Kidney epithelial cell (primary cell): ENCODE data around the gene SV2C. TPM values are rescaled to one million over a fixed set of nuclear protein-coding genes. Genes with fewer than 3 reads are reported as not detected.

Source experiments
- DNase-seq: peaks from one replicate; pipeline ENCODE4 v3.0.0-alpha.2; 2010; ENCODE audit warnings: low read depth
- H3K27me3 ChIP-seq: 2 replicates; pipeline ENCODE4 v1.6.0; 2011; ENCODE audit warnings: low read length; ENCODE audit not compliant: control insufficient read depth, insufficient read depth
- H3K36me3 ChIP-seq: 2 replicates; pipeline ENCODE4 v1.5.1; 2011; ENCODE audit warnings: low read length; ENCODE audit not compliant: control insufficient read depth, insufficient read depth
- H3K4me3 ChIP-seq: 2 replicates; pipeline ENCODE4 v1.5.1; 2011; ENCODE audit warnings: low read depth, mild to moderate bottlenecking, control low read depth, low read length
- total RNA-seq: library from RNA; depleted of rRNA; stranded (reverse); fragments of >200 nt; gene quantifications from 2 replicates; pipeline ENCODE4 v1.2.3, GENCODE V29; 2015
- TF ChIP-seq, protein P1 (sequence below): IDR thresholded peaks from 2 replicates; pipeline ENCODE4 v1.5.1; 2011; ENCODE audit warnings: mild to moderate bottlenecking, moderate library complexity, low read length, control low read depth, inconsistent platforms; ENCODE audit not compliant: insufficient read depth, poor library complexity, severe bottlenecking

The SV2C gene
- total RNA-seq, 1 donor from 2014 or later, result 0.04 TPM

DNA sequence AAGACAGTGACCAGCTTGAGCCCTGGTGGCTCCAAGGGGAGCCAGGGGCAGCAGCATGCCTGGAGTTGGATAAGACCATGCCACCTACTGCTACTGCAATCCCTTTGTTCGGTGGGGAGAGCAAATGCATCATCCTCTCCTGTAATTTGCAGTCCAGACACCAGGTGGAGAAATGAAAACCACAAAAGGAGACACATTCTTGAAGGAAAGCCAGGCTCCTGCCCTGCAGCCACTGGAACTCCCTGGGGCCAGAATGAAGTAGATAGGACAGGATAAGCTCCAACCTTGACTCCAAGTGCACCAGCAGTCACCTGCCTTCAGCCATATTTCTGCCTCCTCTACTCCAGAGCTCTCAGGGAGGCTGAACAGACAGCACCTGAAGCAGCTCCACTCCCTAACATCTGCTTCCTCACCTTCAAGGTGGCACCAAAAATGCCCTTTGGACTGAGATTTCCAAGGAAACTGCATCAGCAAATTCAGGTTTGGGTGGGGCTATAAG lies 254.8 kb downstream of the SV2C start:
- Histone ChIP-seq H3K27me3 (no peaks in the 10 kb centered on the region), H3K36me3 (no peaks in the 10 kb centered on the region), H3K4me3 (no peak overlapping the region)
- TF ChIP-seq, protein P1, sequence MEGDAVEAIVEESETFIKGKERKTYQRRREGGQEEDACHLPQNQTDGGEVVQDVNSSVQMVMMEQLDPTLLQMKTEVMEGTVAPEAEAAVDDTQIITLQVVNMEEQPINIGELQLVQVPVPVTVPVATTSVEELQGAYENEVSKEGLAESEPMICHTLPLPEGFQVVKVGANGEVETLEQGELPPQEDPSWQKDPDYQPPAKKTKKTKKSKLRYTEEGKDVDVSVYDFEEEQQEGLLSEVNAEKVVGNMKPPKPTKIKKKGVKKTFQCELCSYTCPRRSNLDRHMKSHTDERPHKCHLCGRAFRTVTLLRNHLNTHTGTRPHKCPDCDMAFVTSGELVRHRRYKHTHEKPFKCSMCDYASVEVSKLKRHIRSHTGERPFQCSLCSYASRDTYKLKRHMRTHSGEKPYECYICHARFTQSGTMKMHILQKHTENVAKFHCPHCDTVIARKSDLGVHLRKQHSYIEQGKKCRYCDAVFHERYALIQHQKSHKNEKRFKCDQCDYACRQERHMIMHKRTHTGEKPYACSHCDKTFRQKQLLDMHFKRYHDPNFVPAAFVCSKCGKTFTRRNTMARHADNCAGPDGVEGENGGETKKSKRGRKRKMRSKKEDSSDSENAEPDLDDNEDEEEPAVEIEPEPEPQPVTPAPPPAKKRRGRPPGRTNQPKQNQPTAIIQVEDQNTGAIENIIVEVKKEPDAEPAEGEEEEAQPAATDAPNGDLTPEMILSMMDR, result peak; percentile 63
- peak; percentile 53 for DNase-seq

DNA sequence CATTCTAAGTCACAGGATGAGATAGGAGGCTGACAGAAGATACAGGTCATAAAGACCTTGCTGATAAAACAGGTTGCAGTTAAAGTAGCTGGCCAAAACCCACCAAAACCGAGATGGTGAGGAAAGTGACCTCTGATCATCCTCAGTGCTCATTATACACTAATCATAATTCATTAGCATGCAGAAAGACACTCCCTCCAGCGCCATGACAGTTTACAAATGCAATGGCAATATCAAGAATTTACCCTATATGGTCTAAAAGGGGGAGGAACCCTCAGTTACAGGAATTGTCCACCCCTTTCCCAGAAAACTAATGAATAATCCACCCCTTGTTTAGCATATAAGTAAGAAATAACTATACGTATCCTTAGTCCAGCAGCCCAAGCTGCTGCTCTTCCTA lies 256.7 kb downstream of the SV2C start:
- Histone ChIP-seq H3K27me3 (no peaks in the 10 kb centered on the region), H3K4me3 (no peak overlapping the region), H3K36me3 (no peaks in the 10 kb centered on the region)
- no peak for DNase-seq
- TF ChIP-seq, protein P1, result no peak

DNA sequence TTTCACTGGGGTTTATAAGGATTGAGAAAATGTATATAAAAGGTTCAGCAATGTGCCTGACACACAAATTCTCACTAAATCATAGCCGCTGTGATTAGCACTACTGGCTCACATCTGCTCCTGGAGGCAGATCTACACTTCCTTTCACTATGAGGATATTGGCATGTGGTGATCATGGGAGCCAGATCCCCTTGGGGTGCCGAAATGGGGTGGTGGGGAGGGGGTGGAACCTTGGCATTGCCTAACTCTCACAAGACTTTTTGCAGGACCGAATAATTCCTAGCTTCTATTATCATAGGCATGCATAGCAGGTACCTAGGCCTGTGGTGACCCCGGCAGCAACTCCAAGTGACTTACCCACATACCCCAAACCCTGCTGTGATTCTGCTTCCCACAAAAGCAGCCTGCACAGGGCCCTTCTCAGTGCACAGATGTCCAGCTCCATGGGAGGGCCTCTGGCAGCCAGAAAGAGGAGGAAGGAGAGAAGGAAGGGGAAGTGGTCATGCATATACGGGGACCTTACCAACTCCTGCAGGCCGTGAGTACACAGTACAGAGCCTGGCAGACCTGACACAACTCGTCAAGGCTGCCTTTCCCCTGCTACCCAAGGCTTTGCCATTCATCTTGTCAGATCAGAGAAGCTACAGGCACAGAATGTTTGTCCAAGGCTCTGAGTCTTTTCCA lies 258.6 kb downstream of the SV2C start:
- no peaks in the 10 kb centered on the region for H3K27me3 ChIP-seq
- H3K36me3 ChIP-seq, result no peaks in the 10 kb centered on the region
- H3K4me3 ChIP-seq, result no peak overlapping the region
- TF ChIP-seq, protein P1, result no peak
- DNase-seq, result no peak

DNA sequence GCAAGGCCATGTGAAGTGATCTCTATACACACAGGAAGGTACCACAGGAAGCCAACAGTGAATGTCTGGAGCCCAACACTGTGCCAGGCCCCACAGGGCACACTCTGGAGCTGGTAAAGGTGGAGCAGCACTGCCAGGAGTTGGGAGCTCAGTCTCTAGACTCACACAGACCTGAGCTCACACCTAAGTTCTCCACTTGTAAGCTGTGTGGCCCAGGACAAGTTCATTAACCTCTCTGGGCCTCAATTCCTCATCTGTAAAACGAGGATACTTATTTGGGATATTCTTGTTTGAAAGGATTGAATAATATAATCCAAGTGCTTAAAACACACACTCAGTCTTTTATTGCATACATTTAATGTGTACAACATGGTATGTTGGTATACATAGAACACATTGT lies 259.3 kb downstream of the SV2C start:
- Histone ChIP-seq H3K4me3 (no peak overlapping the region), H3K27me3 (no peaks in the 10 kb centered on the region), H3K36me3 (no peaks in the 10 kb centered on the region)
- TF ChIP-seq, protein P1, result no peak
- DNase-seq, result no peak

DNA sequence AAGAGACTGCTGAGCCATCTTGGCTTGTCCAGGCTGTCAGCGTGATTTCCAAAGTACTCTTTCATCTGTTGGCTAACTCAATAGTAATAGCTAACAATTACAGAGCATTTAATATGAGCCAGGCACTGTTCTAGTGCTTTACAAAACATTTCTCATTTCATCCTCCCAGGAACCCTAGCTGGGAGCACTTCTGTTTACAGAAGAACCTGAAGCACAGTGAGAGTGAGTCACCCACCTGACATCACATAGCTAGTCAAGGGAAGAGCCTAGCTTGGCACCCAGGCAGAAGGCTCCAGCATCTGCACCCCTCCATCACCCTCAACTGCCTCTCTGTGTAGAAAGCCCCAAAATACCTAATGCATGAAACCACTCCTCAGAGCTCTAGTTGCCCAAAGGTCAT lies 262.4 kb downstream of the SV2C start:
- TF ChIP-seq, protein P1, result no peak
- no peaks in the 10 kb centered on the region for H3K36me3 ChIP-seq
- peak; percentile 9 for DNase-seq
- no peaks in the 10 kb centered on the region for H3K27me3 ChIP-seq
- no peak overlapping the region for H3K4me3 ChIP-seq

DNA sequence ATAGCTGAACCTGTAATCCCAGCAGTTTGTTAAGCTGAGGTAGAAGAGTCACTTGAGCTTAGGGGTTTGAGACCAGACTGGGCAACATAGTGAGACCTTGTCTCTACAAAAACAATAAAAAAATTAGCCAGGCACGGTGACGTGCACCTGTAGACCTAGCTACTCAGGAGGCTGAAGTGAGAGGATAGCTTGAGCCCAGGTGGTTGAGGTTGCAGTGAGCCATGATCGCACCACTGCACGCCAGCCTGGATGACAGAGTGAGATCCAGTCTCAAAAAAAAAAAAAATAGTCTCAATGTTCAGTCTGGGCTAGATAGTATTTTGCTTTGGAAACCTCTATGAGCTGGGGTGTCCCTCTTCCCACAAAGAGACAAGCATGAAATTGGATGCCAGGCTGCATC lies 268.0 kb downstream of the SV2C start:
- Histone ChIP-seq H3K36me3 (no peaks in the 10 kb centered on the region), H3K27me3 (no peaks in the 10 kb centered on the region), H3K4me3 (no peak overlapping the region)
- TF ChIP-seq, protein P1, result no peak
- DNase-seq, result no peak
